ENCODE data around the gene ROBO4. TPM values are rescaled to one million over a fixed set of nuclear protein-coding genes. Genes with fewer than 3 reads are reported as not detected.

Gene ROBO4
- total RNA-seq, 1 donor from 2014 or later: 3.6 TPM

GRCh38 chr11:124872741-124873140 is 24.9 kb downstream of the ROBO4 start:
- no peak for DNase-seq

DNA sequence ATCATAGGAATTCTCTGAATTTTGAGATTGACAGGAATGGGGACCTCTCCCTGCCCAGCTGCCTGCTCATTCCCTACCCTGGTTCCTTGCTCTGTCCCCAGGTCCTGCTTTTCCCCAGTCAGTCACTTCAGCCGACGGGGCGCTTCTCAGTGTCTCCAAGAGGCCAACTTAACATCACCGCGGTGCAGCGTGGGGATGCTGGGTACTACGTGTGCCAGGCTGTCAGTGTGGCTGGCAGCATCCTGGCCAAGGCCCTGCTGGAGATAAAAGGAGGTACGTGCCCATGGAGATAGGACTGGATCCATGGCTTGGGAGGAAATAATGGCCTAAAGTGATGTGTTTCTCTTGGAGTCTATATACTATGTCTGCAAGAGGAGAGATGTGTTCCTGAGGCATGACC is 25.4 kb downstream of the ROBO4 start:
- no peak for DNase-seq

DNA sequence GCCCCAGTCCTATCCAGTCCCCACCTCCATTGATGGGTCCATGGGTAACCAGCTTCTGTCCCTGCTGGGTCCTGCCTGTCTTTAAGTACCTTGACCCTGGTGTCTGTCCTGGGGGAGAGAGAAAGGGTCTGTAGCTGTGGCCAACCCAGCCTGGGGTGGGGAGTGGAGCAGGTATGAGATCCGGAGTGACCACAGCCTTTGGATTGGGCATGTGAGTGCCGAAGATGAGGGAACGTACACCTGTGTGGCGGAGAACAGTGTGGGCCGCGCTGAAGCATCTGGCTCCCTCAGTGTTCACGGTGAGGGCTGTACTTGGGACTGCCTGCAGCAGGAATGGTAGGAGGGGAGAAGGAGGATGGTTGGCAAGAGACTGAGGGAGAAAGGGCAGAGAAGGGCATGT is 27.2 kb downstream of the ROBO4 start:
- no peak for DNase-seq

DNA sequence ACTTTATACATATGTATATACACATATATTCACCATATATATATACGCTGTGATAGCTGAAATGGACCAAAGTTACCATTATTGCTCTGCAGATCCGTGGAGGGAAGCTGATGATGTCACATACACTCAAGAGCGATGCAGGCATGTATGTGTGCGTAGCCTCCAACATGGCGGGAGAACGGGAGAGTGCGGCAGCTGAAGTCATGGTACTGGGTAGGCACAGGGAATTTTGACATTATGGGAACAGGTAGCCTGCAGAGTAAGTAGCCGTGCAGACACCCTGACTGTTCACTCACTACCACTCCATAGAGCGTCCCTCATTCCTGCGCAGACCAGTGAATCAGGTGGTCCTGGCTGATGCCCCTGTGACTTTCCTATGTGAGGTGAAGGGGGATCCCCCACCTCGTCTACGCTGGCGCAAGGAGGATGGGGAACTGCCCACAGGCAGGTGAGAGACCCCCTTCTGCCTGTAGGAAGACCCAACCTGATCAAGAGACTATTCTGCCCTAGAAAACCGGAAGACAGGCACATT is 27.7 kb downstream of the ROBO4 start:
- no peak for DNase-seq

- no peak for DNase-seq
Measured at GRCh38 chr11:124869331-124869730, 28.3 kb downstream of the ROBO4 start.

GRCh38 chr11:124868331-124869274 is 29.1 kb downstream of the ROBO4 start:
- DNase-seq: no peak

DNA sequence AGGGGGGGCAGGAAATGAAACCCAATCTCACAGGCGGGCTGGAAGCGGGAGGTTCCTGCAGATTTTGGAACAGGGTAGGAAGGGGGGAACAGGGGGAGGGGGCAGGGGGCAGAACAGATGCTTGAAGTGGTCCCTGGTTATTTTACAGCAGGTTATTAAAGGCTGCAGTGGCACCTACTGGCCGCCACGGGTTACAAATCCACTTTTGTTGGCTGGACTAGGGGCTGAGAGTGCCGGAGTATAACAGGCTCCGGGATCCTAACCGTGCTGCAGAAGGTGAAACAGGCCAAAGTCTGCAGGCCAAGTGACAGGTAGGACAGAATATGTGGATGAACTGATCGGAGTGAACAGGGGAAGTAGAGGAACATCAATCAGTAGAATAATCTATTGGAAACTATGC is 30.0 kb downstream of the ROBO4 start:
- DNase-seq: no peak

DNA sequence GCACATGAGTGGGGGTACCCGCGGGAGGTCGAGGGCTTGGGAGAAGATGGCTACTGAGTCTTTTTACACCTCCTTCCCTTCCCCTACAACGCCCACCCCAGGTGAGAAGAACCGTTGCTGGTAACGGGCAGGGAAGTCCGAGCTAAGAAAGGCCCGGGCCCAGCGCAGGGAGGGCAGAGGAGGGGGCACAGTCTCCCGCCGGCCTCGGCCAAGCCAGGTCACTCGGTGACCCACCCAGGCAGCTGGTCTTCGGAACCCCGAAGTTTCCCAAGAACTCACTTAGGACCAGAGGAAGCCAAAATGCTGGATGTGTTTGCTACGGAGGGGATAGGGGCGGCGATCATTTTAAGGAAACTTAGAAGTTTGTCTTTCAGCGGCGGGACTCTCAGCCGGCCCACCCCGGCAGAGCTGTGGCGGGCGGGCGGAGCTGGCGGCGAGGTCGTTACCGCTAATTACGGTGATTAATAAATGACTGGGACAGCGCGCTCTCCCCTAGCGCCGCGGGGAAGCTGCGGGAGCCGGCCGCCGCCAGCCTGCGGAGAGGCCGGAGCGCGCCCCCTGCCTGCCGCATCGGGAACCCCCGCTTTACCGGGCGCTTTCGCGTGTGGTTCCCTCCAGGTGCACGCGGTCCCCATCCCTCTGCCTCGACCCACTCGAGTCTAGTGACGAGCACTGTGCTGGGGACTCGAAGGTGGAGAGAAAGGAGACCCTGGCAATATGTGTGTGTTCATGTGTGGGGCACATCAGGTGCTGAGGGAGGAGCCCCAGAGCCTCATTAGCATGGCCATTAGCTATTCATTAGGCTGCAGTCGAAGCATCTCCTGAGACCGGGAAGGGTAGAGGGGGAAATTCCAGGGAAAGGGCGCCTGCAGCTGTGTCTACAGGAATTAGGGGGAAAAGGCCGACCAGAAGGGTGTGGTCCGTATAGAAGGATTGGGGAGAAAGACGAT is 31.5 kb downstream of the ROBO4 start:
- no peak for DNase-seq

DNA sequence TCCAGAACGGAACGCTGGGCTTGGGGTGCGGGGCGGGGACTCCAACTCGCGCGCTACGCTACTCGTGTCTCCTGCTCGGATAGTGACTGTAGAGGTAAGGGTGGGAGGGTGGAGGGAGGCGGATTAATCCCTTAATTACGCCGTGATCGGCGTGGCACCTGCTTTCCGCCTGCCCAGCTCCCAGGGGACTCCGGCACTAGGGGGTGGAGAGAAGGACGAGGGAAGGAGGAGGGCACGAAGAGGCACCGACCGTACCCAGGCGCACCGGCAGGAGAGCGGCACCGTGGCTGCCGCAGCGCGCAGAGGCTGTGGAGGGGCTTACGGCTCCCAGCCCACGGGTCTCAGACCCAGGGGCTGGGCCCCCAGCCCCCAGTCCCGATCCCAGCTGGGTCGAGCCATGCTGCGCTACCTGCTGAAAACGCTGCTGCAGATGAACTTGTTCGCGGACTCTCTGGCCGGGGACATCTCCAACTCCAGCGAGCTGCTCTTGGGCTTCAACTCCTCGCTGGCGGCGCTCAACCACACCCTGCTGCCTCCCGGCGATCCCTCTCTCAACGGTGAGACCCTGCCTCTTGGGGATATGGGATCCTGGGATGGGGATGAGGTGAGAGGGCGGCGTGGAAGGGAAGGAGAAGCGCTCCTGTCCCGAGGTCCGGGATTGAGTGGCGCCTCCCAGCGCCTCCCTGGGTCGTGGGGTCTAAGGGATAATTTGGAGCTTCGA is 32.3 kb downstream of the ROBO4 start, which contains the start of gene ROBO3:
Gene ROBO3, plus strand, starts transcription at position 252 of the 721 bp plus-strand sequence. Its CDS starts 146 bp downstream, at position 398.
- no peak for DNase-seq

- DNase-seq: no peak
Measured at GRCh38 chr11:124864892-124865180, 32.8 kb downstream of the ROBO4 start.

DNA sequence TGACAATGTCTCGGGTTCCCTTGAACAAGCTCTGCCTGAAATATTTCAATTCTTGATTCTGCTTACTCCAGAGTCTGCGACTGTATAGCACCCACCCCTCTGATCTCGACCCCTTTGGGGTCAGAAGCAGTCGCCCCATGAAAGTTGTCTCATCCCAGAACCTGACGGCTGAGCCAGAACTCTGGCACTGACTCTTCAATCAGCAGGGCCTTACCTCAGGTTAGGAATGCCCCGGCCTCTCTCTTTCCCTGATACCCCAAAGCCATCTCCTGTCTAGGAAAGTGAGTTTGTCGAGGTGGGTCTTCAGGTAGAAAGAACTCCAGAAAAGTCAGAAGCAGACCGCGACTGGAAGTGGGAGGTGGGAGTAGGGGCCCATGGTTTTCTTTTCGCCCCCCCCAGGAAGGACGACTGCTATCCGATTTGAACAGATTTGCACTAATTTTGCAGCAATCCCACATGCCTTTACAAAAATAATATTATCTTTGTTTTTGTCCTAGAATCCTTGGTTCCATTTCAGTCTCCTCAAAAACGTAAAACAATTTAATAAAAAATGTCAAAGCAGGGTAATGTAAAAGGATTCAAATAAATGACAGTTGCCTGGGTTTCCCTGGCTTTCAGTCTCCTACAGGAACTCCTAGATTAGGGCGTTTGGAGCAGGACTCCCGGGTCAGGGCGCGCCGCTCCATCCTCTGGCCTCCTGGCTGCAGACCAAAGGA is 33.3 kb downstream of the ROBO4 start:
- no peak for DNase-seq

- no peak for DNase-seq
Measured at GRCh38 chr11:124863826-124864165, 33.9 kb downstream of the ROBO4 start.

DNA sequence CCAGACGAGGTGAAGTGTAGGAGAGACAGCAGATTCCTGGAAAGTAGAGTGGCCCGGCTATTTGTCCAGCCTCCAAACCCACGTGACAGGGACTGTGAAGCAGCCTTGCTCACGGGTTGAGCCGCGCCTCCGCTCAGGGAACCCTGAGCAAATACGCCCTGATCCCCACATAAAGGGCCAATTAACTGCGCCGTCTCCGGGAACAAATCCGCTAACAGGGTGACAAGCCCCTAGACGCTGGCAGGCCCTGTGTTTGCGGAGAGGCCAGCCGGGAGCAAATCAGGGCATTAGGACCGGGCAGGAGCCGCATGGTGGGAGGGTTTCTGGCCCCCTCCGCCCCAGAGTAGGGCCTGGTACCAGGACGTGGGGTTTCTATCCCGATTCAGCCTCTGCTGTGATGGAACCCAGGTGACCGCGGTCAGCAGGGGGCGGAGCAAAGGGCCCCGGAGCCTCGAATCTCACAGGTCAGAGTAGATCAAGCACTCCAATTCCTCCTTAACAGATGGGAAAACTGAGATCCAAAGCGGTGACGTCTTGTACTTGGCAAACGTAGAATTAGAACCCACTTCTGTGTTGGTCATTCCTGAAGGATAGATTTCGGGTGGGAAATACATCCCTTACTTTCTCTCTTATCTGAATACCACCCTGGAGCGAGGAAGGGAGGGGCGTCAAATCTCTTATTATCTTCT is 34.4 kb downstream of the ROBO4 start:
- no peak for DNase-seq

- no peak for DNase-seq
Measured at GRCh38 chr11:124861670-124862069, 36.0 kb downstream of the ROBO4 start.

GRCh38 chr11:124859171-124859570 is 38.5 kb downstream of the ROBO4 start:
- no peak for DNase-seq

GRCh38 chr11:124846070-124846673 is 51.5 kb downstream of the ROBO4 start:
- no peak for DNase-seq

- no peak for DNase-seq
Measured at GRCh38 chr11:124844664-124845079, 53.0 kb downstream of the ROBO4 start.

DNA sequence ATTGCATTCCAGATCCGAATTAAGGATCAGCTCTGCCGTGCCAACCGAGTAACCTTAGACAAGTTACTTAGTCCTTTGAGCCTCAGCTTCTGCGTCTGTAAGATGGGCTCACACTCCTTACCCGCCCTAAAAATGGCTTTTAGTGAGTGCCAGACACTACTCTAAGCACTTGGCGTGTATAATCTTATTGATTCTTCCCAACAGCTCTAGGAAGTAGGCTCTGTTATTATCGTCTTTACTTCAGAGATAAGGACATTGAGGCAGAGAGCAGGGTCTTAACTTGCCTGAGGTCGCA is 54.1 kb downstream of the ROBO4 start:
- DNase-seq: no peak

- DNase-seq: no peak
Measured at GRCh38 chr11:124842305-124842704, 55.4 kb downstream of the ROBO4 start.

DNA sequence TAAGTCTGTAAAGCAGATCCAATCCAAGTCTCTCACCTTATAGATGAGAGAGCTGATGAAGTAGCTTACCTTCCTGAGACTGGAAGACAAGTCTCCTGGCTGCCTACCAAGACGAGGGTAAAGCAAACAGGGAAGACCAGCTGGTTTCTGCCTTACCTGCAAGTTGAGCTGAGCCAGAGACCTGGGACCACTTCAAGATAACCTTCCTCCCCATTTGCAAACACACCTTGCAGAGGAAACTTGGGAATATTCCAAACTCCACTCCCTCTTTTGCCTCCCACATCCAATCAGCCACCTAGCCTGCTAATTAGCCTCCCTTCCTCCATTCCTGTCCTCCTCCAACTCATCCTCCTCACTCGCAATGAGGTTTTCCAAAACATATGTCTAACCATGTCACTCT is 55.8 kb downstream of the ROBO4 start:
- DNase-seq: no peak

GRCh38 chr11:124841201-124841600 is 56.5 kb downstream of the ROBO4 start:
- DNase-seq: no peak

Measured in occipital lobe (tissue), 2 donors.